A673 (cell line): ENCODE measurements around the gene PDLIM5. TPM values are rescaled to one million over a fixed set of nuclear protein-coding genes. Genes with fewer than 3 reads are reported as not detected.

Source experiments
- BruUV-seq: library from RNA; stranded (reverse); fragments of 400-500 nt; replicated peaks from 2 replicates; lab custom pipeline; 2021; lab: Mats Ljungman, UMichigan
- CTCF ChIA-PET: fragments of 300-600 bp; sonication (Branson Sonifier 250); formaldehyde crosslinking; loops from one replicate; lab custom pipeline; 2022; ENCODE audit warnings: antibody characterized with exemption; lab: Charles Lee
- POLR2A ChIA-PET: fragments of 300-600 bp; sonication (Branson Sonifier 250); formaldehyde crosslinking; loops from one replicate; lab custom pipeline; 2022; ENCODE audit warnings: antibody characterized with exemption; ENCODE audit not compliant: low non-redundant PET; lab: Charles Lee
- DNase-seq: peaks from one replicate; pipeline ENCODE4 v3.0.0-alpha.2; 2015; ENCODE audit warnings: low spot score
- H3K27ac ChIP-seq: fragments of 200-600 bp; sonication (generic); 2 replicates; pipeline ENCODE4 v1.5.1; 2016; ENCODE audit warnings: mixed run types, low read depth, mild to moderate bottlenecking, mixed read lengths, antibody characterized with exemption, low read length; ENCODE audit not compliant: poor library complexity, severe bottlenecking
- H3K27me3 ChIP-seq: fragments of 200-600 bp; sonication (generic); replicated peaks from 2 replicates; pipeline ENCODE4 v1.6.1; 2017; ENCODE audit warnings: mixed run types, low read depth, mild to moderate bottlenecking, mixed read lengths, antibody characterized with exemption, low read length; ENCODE audit not compliant: insufficient read depth, poor library complexity
- H3K36me3 ChIP-seq: fragments of 200-600 bp; sonication (generic); 2 replicates; pipeline ENCODE4 v1.6.1; 2016; ENCODE audit warnings: mixed run types, mild to moderate bottlenecking, mixed read lengths, antibody characterized with exemption, low read length; ENCODE audit not compliant: insufficient read depth, poor library complexity, severe bottlenecking
- H3K4me1 ChIP-seq: fragments of 200-600 bp; sonication (generic); 2 replicates; pipeline ENCODE4 v1.6.1; 2017; ENCODE audit warnings: mixed run types, mild to moderate bottlenecking, mixed read lengths, antibody characterized with exemption, low read length; ENCODE audit not compliant: insufficient read depth, poor library complexity, severe bottlenecking
- H3K4me3 ChIP-seq: fragments of 200-600 bp; sonication (generic); 2 replicates; pipeline ENCODE4 v1.5.1; 2016; ENCODE audit warnings: low read depth, mixed run types, mild to moderate bottlenecking, mixed read lengths, low read length; ENCODE audit not compliant: poor library complexity, severe bottlenecking
- H3K9me3 ChIP-seq: fragments of 200-600 bp; sonication (generic); 2 replicates; pipeline ENCODE4 v1.6.1; 2016; ENCODE audit warnings: mixed run types, low read depth, mild to moderate bottlenecking, mixed read lengths, antibody characterized with exemption, low read length; ENCODE audit not compliant: poor library complexity, severe bottlenecking
- CTCF ChIP-seq: fragments of 300-800, 200-600 bp; sonication (generic); conservative IDR thresholded peaks from 2 replicates; pipeline ENCODE4 v1.5.1; 2017; ENCODE audit warnings: low read depth, mild to moderate bottlenecking, antibody characterized with exemption, low read length, moderate library complexity, mixed read lengths
- EZH2 ChIP-seq: fragments of 200-600 bp; sonication (generic); IDR thresholded peaks from 2 replicates; pipeline ENCODE4 v1.6.1; 2017; ENCODE audit warnings: borderline replicate concordance, low read depth, mild to moderate bottlenecking, mixed read lengths, antibody characterized with exemption, low read length; ENCODE audit not compliant: poor library complexity, severe bottlenecking
- intact Hi-C: fragments of 100-400 bp; cut with micrococcal nuclease; formaldehyde crosslinking; loops from one replicate; pipeline ENCODE4 v1.10.0; 2022; ENCODE audit not compliant: unreplicated experiment
- total RNA-seq: library from RNA; stranded (reverse); gene quantifications from 2 replicates; pipeline ENCODE4 v1.2.3, GENCODE V29; 2021

The PDLIM5 gene
- total RNA-seq, 1 experiment from 2014 or later: 174 TPM

DNA sequence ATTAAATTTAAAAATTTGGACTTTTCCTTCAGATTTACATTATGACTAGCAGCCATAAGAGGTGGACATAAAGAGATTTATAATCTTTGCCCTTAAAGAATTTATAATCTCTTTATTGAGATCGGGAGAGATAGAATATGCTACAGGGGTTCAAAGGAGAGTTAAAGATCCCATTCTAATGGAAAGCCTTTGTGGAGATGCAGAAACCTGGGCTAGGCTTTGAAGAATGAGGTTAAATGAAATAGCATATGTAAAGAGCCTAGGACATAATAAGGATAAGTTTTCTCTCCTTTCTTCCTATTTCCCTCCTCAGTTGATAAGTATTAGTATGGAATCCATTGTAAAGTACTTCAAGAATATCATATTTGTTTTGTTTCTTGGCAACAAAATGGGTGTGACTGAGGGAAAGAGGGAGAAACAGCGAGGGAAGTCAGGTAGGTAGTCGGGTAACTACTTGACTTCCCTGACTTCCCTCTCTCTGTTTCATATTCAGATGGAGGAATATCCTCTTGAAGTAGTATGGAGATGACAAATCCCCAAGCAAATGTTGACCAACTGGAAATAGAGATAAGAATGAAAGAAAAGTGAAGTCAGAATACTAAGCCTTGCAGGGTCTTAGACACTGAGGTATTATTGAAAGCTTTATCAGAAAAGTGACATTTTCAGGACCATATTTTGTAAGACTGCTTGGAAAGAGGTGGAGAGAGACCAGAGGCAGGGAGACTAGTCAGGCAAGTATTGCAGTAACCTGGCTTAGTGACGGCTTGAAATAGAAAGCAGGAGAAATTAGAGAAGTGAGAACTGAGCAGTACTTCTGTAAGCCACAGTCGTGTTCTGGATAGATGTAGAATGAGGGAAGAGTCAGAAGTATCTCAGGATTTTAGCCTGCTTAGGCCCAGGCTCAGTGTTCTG is 82.9 kb downstream of the PDLIM5 start:
- no peak for DNase-seq
- Histone ChIP-seq H3K9me3 (no peaks in the 10 kb centered on the region), H3K27me3 (no peaks in the 10 kb centered on the region), H3K4me3 (no peak overlapping the region), H3K4me1 (peaks cover 87% of the 10 kb centered on the region), H3K27ac (no peak overlapping the region), H3K36me3 (no peaks in the 10 kb centered on the region)
- CTCF ChIA-PET: no interaction called here
- BruUV-seq: no TSS peak
- intact Hi-C loops: no loop called here
- TF ChIP-seq EZH2 (no peak), CTCF (no peak)
- POLR2A ChIA-PET: no interaction called here

DNA sequence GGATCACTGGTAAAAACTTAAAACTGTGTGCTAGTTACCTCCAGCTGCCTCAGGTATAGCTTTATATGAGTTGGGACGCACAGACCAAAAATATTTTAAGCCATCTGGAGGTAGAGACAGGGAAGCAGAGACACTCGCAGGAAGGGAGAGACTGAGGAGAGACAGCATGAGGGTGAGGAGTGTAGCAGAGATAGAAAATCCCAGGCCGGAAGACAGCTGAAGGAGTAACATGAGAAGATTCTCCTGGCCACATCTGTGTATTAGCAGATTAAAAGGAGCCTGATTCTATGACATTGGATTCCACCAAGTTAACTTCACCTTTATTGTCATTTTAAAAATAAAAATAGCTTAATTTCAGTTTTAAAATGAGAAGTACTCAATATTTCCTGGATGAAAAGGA is 84.3 kb downstream of the PDLIM5 start:
- TSS peak; percentile 7 for BruUV-seq
- H3K9me3 ChIP-seq: no peaks in the 10 kb centered on the region
- H3K4me1 ChIP-seq: peaks cover 76% of the 10 kb centered on the region
- no peak overlapping the region for H3K4me3 ChIP-seq
- no peak for DNase-seq
- intact Hi-C loops: no loop called here
- no peaks in the 10 kb centered on the region for H3K36me3 ChIP-seq
- H3K27me3 ChIP-seq: no peaks in the 10 kb centered on the region
- ChIA-PET POLR2A (no interaction called here), CTCF (no interaction called here)
- H3K27ac ChIP-seq: peak overlapping the region; percentile 42
- no peak for TF ChIP-seq CTCF
- no peak for TF ChIP-seq EZH2

- CTCF ChIA-PET: no interaction called here
- no peaks in the 10 kb centered on the region for H3K9me3 ChIP-seq
- H3K27ac ChIP-seq: peak overlapping the region; percentile 42
- no peaks in the 10 kb centered on the region for H3K36me3 ChIP-seq
- POLR2A ChIA-PET: no interaction called here
- H3K4me3 ChIP-seq: no peak overlapping the region
- intact Hi-C loops: no loop called here
- no peak for DNase-seq
- no peak for TF ChIP-seq CTCF
- TF ChIP-seq EZH2: no peak
- peaks cover 69% of the 10 kb centered on the region for H3K4me1 ChIP-seq
- H3K27me3 ChIP-seq: no peaks in the 10 kb centered on the region
- no TSS peak for BruUV-seq
Observed at GRCh38 chr4:94536649-94537469, 85.1 kb downstream of the PDLIM5 start.
